Fibroblast of skin of left quadriceps (primary cell): Measurements from ENCODE around the gene MLXIPL.
"Not testable (repeated sequence)": the region's sequence is repeated elsewhere in the genome, so short reads cannot be mapped to it uniquely, and the experiment has no call there.

Experiments
- DNase-seq, 2 experiments: peaks; one replicate each; pipeline ENCODE4 v3.0.0-alpha.2; 2013; ENCODE audit warnings: low read depth in 2 of 2

MLXIPL gene

DNA sequence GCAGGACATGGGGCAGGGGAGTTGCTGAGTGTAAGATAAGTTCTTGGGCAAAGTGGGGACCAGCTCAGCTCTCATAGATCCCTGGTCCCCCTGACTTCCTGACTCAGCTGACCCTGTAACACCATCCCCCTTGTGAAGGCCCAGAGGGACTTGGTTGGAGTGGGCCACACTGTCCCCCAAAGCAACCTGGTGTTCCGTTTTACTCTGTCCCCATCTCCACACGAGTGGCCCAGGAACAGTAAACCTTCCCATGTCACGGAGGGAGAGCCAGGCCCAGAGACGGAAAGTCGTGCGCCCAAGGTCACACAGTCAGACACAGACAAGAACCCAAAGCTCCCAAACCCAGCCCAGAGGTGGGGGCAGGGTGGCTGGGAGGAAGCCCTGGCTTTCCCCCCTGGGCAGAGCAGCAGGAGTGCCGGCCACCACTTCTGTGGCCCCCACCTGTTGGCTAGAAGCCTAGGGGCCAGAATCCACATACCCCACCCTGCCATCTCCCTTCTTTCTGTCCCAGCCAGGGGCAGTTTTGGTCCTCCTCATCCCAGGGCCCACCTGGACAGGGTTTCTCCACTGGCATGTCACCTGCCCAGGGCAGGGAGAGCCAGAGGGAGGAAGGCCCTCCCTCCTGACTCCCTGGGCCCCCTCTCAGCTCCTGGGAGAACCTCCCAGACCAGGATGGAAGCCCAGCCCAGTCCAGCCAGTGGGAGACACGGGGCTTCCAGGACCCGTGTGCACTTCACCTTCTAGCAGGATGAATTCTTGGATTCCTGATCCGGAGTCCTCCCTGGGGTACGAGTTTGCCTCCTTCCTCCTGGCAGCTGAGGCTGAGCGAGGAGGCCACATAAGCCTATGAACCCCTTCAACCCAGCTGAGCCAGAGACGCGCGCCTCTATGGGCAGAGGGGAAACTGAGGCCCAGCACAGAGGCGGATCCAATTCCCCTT is 22.7 kb upstream of the MLXIPL start:
- no peak for DNase-seq

DNA sequence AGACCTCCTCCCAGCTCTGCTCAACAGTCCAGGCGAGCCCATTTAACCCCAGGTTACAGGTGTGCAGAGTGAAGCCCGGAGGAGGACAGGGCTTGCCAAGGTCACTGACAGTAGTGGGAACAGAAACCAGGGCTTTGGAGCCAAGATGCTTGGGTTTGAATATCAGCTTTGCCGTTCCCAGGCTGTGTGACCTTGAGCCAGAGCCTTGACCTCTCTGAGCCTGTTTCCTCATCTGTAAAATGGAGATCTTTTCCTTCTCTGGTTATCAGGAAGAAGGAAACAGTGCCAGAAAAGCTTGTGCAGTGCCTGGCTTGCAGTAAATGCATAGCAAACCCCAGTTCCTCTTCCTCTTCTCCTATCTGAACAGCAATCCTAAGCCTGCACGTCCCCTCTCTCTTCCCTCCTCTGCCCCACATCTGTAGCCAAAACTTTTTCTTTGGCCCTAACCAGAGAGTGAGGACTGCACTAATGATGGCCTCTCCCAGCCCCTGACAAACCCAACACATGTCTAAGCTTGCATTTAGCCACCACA is 21.4 kb upstream of the MLXIPL start:
- DNase-seq, result no peak

GRCh38 chr7:73644688-73645286 is 20.5 kb upstream of the MLXIPL start:
- DNase-seq, result no peak

DNA sequence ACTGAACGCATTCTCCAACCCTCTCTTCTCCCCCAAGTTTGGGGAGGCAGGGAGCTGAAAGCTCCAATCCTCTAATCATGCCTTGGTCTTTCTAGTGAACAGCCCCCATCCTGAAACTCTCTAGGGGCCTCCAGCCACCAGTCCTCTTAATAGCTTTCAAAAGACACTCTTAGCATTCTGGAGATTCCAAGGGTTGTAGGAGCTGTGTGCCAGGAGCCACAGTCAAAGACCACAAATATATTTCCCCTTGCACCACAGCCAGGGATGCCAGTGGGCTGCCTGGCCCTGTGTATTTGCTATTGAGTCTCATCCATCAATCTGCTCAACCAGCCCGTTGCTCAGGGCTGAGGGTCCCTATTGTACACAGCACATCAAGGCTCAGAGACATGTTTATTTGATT is 18.5 kb upstream of the MLXIPL start:
- no peak for DNase-seq

DNA sequence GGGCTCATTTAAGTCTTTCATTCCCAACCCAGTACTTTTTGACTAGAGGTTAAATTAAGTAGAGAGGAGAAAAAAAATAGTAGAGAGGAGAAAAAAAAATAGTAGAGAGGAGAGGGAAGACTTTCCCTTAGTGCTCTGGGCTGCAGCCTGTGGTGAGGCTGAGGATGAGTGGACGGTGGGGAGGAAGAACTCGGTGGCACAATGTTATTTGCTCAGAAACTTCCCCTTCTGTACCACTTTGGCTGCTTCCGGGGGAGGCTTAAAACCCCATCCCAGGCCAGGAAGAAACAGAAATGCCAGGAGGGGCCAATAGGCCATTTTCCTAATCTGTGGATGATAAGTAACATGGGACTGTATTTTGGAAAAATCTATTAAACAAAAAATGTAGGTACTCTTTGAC is 14.6 kb upstream of the MLXIPL start:
- DNase-seq, result no peak

- DNase-seq, result no peak
Measured at GRCh38 chr7:73635428-73636200, 11.3 kb upstream of the MLXIPL start.

GRCh38 chr7:73633844-73634243 is 9.5 kb upstream of the MLXIPL start:
- DNase-seq, result no peak

DNA sequence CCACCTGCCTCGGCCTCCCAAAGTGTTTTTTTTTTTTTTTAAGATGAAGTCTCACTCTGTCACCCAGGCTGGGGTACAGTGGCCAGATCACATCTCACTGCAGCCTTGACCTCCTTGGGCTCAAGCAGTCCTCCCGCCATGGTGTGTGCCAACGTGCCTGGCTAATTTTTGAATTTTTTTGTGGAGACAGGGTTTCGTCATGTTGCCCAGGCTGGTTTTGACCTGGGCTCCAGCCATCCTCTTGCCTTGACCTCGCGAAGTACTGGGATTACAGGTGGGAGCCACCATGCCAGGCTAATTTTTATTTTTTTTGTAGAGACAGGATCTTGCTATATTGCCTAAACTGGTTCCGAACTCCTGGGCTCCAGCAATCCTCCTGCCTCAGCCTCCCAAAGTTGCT is 9.0 kb upstream of the MLXIPL start:
- DNase-seq, result no peak

DNA sequence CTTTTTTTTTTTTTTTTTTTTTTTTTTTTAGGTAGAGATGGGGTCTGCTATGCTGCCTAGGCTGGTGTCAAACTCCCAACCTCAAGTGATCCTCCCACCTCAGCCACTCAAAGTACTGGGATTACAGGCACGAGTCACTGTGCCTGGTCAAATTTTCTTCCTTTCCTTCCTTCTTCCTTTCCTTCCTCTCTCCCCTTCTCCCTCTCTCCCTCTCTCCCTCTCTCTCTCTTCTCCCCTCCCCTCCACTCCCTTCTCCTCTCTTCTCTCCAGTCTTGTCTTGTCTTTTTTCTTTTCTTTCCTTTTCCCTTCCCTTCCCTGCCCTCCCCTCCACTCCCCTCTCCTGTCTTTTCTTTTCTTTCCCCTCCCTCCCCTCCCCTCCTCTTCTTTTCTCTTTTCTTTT is 7.2 kb upstream of the MLXIPL start:
- DNase-seq, result no peak

- DNase-seq, result no peak
Measured at GRCh38 chr7:73628504-73628903, 4.2 kb upstream of the MLXIPL start.

GRCh38 chr7:73626814-73627213 is 2.5 kb upstream of the MLXIPL start:
- DNase-seq, result no peak

DNA sequence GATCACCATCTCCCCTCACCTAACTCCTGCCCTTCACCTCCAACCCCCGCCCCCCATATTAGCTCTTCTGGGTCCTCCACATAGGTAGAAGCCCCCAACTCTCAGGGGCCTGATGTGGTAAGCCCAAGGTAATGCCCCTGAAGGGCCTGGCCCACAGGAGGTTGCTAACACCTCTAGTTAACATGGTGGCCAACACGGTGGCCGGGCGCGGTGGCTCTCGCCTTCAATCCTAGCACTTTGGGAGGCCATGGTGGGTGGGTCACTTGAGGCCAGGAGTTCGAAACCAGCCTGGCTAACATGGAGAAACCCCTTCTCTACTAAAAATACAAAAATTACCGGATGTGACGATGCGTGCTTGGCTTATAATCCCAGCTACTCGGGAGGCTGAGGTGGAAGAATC is 954 bp upstream of the MLXIPL start:
- no peak for DNase-seq

DNA sequence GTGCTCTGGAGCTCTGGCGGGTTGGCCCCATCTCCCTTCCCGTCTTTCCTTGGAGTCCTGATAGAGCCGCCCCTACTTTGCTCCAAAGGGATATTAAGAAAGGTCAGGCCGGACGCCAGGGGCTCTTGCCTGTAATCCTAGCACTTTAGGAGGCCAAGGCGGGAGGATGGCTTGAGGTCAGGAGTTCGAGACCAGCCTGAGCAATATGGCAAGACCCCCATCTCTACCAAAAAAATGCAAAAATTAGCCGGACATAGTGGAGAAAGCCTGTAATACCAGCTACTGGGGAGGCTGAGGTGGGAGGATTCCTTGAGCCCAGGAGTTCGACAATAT is 313 bp upstream of the MLXIPL start:
- DNase-seq, result no peak

DNA sequence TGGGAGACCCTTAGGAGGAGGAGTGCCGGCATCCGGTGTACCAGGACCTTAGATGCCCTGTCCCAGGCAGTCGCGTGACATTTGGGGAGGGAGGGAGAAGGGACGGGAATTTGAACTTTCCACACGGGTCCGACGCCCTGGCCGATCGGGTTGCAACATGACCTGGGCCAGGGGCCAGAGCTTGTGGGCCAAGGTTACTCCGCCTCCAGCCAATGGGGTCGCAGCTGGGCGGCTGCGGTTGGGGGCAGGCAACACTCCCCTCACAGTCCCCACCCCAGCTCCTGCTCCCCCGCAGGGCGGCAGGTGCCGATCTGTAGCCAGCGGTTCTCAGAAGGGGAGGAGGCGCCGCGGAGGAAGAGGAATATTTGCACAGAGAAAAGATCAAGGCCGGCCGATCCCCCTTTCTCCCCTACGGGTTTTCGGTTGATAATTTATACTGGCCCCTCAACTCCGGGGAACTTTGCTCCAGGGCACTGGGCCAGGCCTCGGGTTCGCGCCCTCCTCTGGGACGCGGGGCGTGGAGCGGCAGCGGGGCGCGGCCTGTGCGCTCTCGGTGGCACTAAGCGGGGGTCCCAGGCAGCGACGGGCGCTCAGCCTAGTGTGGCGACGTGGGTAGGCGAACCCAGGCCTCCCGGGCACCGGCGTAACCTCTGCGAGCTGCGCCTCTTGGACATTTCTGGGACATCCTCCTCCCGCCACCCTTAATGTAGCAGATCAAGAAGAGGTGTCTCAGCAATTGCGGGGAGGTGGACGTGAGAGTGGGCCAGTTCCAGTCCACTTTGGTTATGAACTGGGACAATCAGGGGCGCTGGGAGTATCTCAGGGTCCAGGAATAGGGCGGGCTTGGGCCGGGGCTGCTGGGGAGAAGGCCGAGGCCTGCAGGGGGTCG is 1.2 kb downstream of the MLXIPL start:
- no peak for DNase-seq

- no peak for DNase-seq
Measured at GRCh38 chr7:73622527-73622908, 1.8 kb downstream of the MLXIPL start.

GRCh38 chr7:73621168-73622063 is 2.9 kb downstream of the MLXIPL start:
- DNase-seq, result no peak

DNA sequence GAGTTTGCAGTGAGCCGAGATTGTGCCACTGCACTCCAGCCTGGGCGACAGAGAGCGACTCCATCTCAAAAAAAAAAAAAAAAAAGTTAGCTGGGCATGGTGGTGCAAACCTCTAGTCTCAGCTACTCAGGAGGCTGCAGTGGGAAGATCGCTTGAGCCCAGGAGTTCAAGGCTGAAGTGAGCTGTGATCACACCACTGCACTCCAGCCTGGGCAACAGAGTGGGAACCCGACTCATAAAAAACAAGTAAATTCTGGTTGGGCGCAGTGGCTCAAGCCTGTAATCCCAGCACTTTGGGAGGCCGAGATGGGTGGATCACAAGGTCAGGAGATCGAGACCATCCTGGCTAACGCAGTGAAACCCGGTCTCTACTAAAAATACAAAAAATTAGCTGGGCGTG is 4.9 kb downstream of the MLXIPL start:
- DNase-seq, result not testable (repeated sequence)

DNA sequence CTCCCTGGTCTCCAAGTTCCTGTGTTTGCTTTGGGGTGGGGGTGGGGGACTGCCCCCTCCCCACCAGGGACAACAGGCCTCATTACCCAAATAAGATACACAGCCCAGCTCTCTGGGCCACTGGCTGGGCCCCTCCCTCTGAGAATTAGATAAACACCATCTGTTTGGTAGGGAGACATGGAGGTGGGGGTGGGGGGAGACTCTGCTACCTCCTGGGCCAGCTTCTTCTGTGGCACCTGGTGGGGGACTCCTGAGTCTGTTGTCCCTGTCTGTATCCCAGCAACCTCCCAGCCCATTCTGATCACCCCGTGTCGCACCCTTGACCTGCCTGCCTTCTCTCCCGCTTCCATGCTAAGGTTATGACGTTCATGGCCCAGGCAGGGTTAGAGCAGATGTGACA is 5.8 kb downstream of the MLXIPL start:
- no peak for DNase-seq

- not testable (repeated sequence) for DNase-seq
Measured at GRCh38 chr7:73617520-73617919, 6.8 kb downstream of the MLXIPL start.

DNA sequence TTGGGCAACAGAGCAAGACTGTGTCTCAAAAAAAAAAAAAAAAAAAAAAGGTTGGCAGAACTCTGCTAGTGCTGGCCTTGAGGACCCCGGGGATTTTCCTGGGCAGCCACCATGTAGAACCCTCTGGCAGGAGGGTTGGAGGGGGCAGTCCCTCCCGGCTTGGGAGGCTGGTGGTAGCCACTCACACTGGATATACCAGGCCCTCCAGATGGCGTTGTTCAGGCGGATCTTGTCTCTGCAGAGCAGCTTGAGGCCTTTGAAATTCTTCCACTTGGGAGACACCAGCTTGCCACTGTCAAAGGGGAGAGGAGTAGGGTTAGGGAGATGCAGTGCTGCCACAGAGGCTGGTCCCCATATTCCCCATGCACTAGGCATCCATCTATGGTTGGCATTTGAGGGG is 8.4 kb downstream of the MLXIPL start:
- no peak for DNase-seq
